Anterior cingulate cortex (tissue), 58 donors: ENCODE measurements around the gene SLC10A3.
"Not testable (repeated sequence)": the region's sequence is repeated elsewhere in the genome, so short reads cannot be mapped to it uniquely, and the experiment has no call there.

ENCODE experiments used
- DNase-seq, 58 donors: peaks; one replicate each; lab custom pipeline; 2025; lab: John Stamatoyannopoulos, UW

SLC10A3 gene

DNA sequence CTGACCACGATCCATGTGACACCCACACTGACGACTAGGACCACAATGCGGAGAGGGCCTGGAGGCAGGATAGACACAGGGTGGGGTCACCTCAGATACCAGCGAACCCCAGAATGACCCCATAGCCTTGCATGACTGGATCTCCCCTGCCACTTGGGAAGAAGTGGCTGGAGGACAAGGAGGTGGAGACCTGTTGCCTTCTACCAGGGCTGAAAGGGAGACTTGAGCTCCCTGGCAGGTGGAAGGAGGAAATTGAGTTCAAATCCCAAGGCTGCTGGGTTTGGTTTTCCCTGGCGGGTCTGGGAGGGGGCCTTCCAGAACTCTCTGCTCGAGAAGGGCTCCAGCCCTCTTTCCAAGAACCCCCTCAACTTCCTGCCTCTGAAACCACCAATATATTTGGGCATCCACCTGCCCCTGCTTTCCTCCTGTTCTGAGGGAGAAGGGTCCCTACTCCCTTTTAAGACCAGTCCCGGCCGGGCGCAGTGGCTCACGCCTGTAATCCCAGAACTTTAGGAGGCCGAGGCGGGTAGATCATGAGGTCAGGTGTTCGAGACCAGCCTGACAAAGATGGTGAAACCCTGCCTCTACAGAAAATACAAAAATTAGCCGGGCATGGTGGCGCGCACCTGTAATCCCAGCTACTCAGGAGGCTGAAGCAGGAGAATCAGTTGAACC lies 22.6 kb upstream of the SLC10A3 start:
- no peak for DNase-seq

DNA sequence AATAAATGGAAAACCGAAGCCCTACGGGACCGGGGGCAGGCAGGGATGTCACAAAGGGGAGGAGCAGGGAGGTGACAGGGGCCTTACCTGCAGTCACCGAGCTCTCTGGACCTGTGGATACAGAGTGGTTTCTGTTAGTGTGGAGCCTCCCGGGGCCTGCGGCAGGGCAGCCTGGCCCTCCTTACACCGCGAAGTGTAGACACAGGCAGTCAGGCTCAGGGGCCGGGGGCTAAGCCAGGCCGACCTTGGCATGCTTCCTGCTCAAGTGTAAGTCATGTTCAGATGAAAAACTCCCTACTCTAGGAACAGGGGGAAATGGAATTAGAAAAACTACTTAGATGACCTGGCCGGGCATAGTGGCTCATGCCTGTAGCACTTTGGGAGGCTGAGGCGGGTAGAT lies 21.3 kb upstream of the SLC10A3 start:
- DNase-seq: no peak

DNA sequence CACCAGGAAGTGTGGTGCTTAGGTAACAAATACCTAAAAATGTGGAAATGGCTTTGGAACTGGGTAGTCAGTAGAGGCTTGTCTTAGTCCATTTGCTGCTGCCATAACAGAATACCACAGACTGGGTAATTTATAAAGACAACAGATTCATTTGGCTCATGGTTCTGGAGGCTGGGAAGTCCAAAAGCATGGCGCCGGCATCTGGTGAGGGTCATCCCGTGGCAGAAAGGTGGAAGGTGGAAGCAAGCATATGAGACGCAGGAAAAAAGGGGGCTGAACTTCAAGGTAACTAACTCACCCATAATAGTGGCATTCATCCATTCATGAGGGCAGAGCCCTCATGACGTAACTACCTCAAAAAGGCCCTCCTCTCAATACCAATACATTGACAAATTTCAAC lies 19.0 kb upstream of the SLC10A3 start:
- no peak for DNase-seq

DNA sequence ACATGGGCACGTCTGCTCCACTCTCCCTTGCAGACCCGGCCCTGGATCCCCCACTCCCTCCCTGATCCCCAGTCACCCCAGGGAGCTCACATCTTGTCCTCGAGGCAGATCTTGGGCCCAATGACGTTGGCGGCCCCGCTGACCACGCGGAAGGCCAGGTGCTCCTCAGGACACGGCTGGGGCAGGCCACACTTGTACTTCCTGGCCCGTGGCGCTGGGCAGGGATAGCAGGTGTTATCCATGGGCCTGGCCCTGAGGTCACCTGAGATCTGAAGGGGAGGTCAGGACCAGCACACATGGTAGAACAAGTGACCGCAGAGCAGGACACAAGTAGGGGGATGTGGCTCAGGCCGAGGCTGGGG lies 17.9 kb upstream of the SLC10A3 start:
- no peak for DNase-seq

DNA sequence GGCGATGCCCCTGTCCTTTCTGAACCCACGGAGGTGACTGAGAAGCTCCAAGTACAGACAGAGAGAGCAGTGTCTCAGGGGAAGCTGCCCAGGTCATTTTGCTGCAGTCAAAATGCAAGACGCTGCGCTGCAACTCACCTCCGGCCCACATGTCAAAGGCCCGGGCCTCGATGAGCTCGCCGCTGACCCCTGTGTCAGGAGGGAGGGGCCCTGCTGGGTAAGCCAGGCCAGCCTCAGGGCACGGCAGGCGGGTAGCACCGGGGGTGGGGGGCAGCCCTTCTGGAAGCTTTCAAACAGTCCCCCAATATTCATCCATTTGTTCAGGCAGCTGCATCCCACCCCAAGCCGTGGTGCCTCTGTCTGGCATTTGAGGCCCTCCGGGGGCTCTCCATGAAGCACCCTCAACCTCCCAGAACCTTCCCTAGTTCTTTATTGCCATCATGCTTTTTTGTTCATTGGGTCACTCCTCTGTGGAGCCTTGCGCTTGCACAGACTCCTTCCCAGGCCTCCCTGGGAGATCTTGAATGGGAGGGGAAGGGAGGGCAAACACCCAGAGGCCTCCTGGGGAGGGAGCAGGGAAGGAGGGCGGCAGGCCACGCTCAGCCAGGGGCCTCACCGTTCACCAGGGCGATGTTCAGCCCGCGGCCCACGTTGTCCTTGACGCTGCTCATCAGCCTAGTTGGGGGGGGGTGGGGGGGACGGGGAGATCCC lies 17.4 kb upstream of the SLC10A3 start:
- no peak for DNase-seq

DNA sequence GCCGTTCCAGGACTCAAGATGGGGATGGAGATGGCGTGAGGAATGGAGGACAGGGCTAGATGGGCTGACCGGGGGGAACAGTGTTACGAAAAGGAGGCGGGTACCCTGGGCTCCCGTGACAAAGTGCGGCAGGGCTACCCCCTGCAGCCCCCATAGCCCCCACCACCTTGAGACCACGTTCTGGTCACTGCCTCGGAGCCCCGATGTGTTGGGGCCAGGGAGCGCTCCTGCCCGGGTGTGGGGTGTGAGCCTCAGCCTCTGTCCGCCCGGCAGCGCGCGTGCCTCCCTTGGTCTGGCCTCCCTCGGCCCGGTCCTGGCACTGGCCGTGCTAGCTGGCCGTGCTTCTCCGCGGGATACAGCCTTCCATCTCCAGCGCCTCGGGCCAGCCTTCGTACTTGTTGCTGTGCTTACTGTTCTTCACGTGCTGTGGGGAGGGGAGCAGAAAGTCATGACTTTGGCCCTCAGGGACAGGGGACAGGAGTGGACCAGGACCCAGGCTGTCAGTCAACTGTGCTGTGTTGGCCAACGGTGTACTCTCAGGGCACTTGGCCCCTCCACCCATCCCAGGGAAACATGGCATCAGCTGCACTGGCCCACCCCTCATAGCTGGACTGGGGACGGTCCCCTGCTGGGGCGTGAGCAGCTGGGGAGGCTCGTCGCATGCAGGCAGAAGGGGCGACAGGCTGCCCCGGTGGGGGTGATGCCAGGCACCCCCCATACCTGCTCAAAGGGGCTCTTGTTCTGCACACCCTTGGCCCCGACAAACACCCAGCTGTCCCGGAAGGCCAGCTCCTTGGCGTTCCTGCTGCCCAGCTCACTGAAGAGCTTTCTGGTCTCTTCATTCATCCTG lies 16.3 kb upstream of the SLC10A3 start:
- DNase-seq: peak in 3 of 58 donors; percentile 5 to 9 (median 5)

DNA sequence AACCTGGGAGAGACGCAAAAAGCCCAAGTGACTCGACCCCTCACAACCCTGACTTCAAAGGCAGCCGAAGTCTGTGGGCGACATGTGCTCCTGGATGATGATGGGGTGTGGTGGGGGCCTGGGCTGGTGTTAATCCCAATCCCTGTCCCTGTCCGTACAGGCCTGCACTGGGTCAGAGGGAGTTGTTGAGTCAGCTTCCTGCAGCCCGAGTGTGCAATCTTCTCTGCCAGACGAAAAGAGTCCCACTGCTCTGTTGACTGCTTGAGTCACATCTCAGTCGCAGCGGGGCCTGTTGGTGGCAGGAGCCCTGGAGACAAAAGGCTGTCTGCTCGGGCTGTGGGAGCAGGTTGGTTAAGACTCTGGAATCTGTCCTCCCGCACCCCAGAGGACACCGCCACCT lies 15.3 kb upstream of the SLC10A3 start:
- DNase-seq: no peak

DNA sequence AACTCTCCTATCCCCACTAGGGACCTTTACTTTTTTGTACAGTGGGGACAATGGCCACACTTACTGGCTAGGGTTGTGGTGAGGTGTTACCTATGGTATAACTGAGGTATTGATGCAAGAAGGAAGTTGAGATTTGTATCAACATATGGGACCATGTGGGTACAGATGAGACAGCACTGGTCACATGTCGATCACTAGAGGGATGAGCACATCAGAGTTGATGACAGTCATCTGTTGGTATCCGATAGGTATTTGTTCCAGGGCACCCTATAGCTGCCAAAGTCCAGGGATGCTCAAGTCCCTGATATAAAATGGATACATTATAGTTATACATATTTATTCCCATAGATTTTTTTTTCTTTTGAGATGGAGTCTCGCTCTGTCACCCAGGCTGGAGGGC lies 12.6 kb upstream of the SLC10A3 start:
- DNase-seq: no peak

DNA sequence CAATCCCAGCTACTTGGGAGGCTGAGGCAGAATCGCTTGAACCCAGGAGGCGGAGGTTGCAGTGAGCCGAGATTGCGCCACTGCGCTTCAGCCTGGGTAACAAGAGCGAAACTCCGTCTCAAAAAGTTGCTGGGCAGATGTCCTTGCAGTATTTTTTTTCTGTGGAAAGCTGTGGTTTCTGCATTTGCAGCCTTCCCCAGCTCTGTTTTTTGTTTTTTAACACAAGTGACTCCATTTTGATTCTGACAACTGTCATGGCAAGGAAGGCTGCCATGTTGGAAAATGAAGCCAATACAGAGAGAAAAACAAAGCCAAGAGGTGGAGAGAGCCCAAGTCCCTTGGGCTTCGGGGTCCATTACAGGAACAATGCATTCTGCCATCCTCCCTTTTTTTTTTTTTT lies 11.7 kb upstream of the SLC10A3 start:
- no peak for DNase-seq

DNA sequence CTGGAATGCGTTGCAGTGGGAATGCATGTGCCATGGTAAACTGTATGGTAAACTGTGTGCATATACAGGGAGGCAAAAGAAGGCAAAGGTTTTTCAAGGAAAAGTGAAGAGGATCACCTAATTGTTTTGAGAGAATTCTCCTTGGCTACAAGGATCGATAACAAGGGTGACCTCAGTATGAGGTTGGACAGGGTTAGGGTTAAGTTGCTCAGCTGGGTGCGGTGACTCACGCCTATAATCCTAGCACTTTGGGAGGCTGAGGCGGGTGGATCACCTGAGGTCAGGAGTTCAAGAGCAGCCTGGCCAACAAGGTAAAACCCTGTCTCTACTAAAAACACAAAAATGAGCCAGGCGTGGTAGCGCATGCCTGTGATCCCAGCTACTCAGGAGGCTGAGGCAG lies 11.0 kb upstream of the SLC10A3 start:
- DNase-seq: not testable (repeated sequence)

DNA sequence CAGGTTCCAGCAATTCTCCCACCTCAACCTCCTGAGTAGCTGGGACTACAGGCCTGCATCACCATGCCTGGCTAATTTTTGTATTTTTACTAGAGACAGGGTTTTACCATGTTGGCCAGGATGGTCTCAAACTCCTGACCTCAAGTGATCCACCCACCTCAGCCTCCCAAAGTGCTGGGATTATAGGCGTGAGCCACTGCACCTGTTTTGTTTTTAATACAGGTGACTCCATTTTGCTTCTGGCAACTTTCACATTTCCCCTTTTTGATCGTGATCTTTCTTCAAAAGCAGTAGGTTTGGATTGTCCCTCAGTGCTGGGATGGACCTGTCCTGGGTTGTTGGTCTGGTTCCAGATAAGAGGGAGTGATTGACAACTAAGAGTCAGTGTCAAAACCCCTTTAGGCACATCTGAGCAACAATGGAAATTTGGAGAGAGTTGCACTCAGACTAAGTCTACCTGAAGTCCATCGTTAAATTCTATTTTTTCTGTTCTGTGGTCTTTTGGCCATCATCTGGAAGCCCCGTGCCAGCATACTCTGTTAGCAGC lies 6.2 kb upstream of the SLC10A3 start:
- not testable (repeated sequence) for DNase-seq

DNA sequence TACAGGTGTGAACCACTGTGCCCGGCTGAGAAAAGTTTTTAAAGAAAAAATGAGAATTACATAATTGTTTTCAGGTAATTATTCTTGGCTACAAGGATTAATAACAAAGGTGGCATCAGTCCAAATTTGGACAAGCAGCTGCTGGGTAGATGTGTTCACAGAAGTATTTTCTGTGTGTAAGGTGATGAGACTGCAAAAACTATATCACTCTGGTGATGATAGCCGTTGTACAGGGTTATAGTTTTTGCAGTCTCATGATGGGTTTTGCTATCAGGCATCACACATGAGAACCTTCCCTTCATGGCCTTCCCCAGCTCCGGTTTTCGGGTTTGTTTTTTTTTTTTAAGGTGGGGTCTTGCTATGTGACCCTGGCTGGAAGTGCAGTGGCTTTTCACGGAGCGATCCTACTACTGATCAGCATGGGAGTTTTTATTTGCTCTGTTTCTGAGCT lies 5.1 kb upstream of the SLC10A3 start:
- no peak for DNase-seq

DNA sequence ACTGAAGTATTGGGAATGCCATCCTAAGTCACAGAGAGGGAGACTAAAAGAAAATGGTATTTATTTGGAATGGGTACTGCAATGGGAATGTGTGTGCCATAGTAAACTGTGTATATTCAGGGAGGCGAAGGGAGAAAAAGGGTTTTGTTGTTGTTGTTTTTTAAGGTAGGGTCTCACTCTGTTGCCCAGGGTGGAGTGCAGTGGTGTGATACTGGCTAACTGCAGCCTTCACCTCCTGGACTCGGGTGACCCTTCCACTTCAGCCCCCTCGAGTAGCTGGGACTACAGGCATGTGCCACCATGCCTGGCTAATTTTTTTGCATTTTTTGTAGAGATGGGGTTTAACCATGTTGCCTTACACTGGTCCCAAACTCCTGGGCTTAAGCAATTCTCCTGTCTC lies 4.3 kb upstream of the SLC10A3 start:
- DNase-seq: no peak

DNA sequence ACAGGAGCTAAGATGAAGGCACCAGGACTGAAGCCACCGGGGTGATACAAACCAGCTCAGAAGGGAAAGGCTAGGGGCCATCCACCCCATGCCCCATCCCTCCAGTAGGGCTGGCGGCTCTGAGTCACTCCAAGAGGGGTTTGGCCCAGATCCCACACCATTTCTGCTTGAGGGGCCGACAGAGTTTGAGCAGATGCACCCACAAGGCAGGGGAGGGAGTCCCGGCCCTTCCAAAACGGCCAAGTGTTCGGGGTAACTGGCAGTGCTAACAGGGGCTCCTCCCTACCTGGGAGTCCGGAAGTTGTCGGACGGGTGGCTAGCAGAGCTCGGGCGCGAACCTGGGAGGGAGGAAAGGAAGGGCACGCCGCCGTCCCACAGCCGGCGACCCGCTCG lies 412 bp downstream of the SLC10A3 start:
- peak in 3 of 58 donors; percentile 6 to 35 (median 20) for DNase-seq

DNA sequence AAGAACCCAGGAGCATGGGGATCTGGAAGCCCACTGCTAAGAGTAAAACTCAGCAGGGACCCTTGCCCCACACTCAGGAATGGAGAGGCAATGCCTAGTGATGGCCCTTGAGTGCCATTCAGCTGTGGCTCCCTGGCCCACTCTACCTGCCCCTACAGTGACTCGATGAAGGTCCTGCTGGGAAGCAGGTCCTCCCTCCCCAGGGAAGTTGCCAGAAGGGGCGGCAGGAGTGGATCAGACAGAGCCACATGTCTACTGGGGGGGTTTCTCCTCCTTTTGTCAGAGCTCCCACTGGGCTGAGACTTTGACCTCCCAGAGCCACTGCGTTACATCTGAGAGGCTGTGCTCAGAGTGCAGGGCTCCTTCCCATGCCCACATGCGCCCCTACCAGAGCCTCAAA lies 1.2 kb downstream of the SLC10A3 start:
- DNase-seq: no peak

DNA sequence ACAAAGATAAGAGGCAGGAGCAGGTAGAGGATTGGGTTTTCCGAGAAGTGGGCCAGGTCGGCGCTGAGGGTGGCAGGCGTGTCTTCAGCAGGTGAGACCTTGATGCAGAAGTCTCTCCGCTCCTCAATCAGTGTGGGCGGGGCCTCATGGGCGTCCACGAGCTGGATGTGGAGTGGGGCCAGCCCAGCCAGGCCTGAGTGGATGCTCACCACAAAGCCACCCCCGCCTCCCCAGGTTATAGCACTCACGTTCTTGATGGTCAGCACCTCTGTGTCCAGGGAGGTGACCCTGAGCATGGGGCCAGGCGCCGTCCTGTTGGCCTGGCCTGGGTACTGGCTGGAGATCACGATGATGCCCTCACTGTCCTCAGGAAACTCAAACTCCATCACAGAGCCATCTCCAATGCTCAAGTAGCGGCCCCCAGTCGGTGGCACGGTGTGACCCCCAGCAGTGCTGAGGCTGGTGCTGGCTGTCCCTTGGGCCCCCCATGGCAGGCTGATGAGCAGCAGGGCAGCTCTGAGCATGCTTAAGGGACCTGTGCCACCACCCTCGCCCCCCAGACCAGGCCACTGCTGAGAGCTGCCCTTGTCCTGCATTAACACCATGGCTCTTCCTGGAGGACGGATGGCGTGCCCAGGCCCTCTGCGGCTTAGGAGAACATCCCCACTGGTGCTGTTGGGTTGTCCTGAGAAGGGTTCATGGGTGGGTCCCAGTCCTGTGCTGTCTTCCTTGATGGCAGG lies 1.9 kb downstream of the SLC10A3 start:
- no peak for DNase-seq

DNA sequence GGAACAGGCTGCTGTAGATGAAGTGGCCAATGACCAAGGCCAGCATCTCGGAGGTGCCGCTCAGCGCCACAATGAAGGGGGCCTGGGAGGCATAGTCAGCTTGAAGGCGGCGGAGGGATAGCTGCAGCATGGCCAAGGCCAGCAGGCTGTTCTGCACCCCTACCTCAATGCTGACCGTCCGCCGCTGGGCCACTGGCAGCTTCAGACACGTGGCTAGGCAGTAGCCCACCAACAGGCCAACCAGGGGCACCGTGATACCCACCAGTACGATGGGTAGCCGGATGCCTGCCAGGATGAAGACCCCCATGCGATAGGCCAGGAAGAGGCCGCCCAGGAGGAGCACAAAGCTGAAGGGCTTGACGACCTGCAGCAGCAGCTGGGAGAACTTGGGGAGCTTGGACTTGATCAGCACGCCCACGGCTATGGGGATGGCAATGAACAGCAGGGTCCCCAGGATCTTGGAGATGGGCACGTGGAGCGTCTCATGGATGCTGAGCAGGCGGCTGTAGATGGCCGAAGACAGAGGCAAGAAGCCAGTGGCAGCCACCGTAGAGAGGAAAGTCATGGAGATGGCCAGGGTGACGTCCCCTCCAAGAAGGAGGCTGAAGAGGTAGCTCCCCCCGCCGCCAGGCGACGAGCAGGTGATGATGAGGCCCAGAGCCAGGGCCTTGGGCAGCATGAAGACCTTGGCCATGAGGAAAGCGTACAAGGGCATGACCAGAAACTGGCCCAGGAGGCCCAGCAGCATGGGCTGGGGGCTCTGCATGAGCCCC lies 2.7 kb downstream of the SLC10A3 start:
- no peak for DNase-seq

DNA sequence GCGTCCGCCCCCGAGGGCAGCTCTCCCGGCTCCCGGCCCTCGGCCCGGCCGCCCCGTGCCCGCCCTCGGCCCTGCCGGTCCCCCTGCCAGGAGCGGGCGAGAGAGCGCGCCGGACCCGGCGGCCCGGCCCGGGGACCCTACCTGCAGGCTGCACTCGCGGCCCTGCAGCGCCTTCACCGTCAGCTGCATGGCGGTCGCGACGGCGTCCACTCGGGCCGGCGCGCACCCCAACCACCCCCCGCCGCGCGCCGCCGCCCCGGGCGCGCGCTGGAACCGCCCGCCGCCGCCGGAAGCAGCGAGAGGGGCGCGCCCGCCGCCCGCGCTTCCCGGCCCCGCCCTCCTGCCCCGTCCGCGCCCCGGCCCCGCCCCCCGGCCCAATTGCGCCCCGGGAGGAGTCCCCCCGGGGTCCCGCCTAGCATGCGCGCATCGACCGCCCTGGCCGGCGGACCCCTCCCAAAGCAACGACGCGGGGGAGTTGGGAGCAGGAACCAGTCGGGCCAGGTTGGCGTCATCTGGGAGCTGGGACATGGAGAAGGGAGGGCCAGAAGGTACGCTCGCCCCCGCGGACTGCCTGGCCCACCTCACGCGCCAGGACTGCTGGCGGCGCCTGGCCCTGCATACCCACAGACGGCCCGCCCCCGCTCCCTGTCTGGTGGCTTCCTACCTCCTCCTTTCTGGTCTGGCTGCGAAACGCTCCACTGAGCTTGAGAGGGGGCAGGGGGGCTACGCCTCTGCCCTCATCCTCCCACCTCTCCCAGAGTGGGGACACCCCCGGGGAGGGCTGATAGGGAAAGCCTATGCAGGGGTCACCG lies 3.8 kb downstream of the SLC10A3 start, which contains the start of gene UBL4A:
Gene UBL4A (minus strand): TSS at position 220 of the 812 bp plus-strand sequence. CDS start 31 bp downstream, at position 189.
- DNase-seq: peak in 44 of 58 donors; percentile 2 to 63 (median 29)

DNA sequence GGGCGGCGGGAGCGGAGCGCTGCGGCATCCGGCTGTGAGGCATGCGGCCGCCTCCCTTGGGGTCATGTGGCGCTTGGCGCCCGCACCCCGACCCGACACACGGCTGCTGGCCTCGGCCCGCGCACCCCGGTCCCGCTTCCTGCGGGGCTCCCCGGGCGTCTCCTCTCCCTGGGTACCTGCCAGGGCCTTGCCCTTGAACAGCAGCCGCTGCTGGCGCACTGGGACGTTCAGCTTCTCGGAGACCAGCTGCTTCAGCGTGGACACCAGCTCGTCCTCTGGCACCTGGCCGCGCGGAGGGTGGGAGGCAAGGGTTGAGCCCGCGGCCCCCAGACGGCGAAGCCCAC lies 4.4 kb downstream of the SLC10A3 start:
- peak in 4 of 58 donors; percentile 26 to 35 (median 31) for DNase-seq
